GM12878 (cell line): ENCODE measurements around the gene FMNL2.

Experiments used
- BHLHE40 ChIP-seq, 2 experiments: fragments of 450-650 bp in 1 of 2; IDR thresholded peaks; 2 replicates each; pipeline ENCODE4 v1.6.1; 2011 to 2017; ENCODE audit warnings: low read depth in 2 of 2, borderline replicate concordance in 1 of 2, improper control_type of control experiment in 1 of 2, low read length in 1 of 2, mild to moderate bottlenecking in 1 of 2
- BMI1 ChIP-seq: fragments of 450-650 bp; IDR thresholded peaks from 2 replicates; pipeline ENCODE4 v1.6.1; 2016; ENCODE audit warnings: mild to moderate bottlenecking, moderate library complexity, borderline replicate concordance
- FOXM1 ChIP-seq: IDR thresholded peaks from 2 replicates; pipeline ENCODE4 v1.6.1; 2012; ENCODE audit warnings: low read depth, mild to moderate bottlenecking, inconsistent platforms, low read length, moderate library complexity
- GABPA ChIP-seq: IDR thresholded peaks from 2 replicates; pipeline ENCODE4 v1.6.1; 2014; ENCODE audit warnings: antibody characterized with exemption, low read depth, mild to moderate bottlenecking, inconsistent platforms
- IKZF1 ChIP-seq: fragments of 450-650 bp; conservative IDR thresholded peaks from 2 replicates; pipeline ENCODE4 v1.6.1; 2017; ENCODE audit warnings: antibody characterized with exemption, mild to moderate bottlenecking
- JUNB ChIP-seq: IDR thresholded peaks from 2 replicates; pipeline ENCODE4 v1.6.1; 2016; ENCODE audit warnings: antibody characterized with exemption, mild to moderate bottlenecking
- KDM1A ChIP-seq: fragments of 200-600 bp; sonication (generic); IDR thresholded peaks from 2 replicates; pipeline ENCODE4 v1.6.1; 2016; ENCODE audit warnings: borderline replicate concordance
- RFX5 ChIP-seq: IDR thresholded peaks from 2 replicates; pipeline ENCODE4 v1.6.1; 2011; ENCODE audit warnings: low read depth, low read length, improper control_type of control experiment
- SP1 ChIP-seq: IDR thresholded peaks from one replicate; pipeline ENCODE4 v1.6.1; 2011; ENCODE audit warnings: low read depth, low read length
- SPI1 ChIP-seq: IDR thresholded peaks from 2 replicates; pipeline ENCODE4 v1.6.1; 2011; ENCODE audit warnings: low read depth, mild to moderate bottlenecking, low read length, moderate library complexity, borderline replicate concordance; ENCODE audit not compliant: insufficient read depth
- TAF1 ChIP-seq: IDR thresholded peaks from 2 replicates; pipeline ENCODE4 v1.6.1; 2011; ENCODE audit warnings: mild to moderate bottlenecking, low read depth, low read length, borderline replicate concordance
- ZNF274 ChIP-seq: IDR thresholded peaks from one replicate; pipeline ENCODE4 v1.8.0; 2011; ENCODE audit not compliant: insufficient read length, insufficient read depth
- TF ChIP-seq, protein P1 (sequence below): IDR thresholded peaks from 2 replicates; pipeline ENCODE4 v1.6.1; 2012; ENCODE audit warnings: low read depth, low read length, improper control_type of control experiment
- TF ChIP-seq, protein P2 (sequence below), 3 experiments: IDR thresholded peaks in 2 of 3; conservative IDR thresholded peaks in 1 of 3; 2 replicates each; pipeline ENCODE4 v1.5.1; 2011; ENCODE audit warnings: low read depth in 3 of 3, low read length in 3 of 3, mild to moderate bottlenecking in 3 of 3, control low read depth in 2 of 3, moderate library complexity in 2 of 3, inconsistent platforms in 1 of 3, mixed read lengths in 1 of 3; ENCODE audit not compliant: control insufficient read depth in 2 of 3, insufficient read depth in 1 of 3; ENCODE audit errors: extremely low read depth in 1 of 3

GRCh38 chr2:152587187-152587947 lies 252.4 kb downstream of the FMNL2 start:
- no peak for TF ChIP-seq IKZF1
- TF ChIP-seq TAF1: no peak
- no peak for TF ChIP-seq JUNB
- no peak for TF ChIP-seq BHLHE40 (IDR thresholded peaks at IDR 0.05; ENCODE audit: borderline replicate concordance in 1 of 2, low read depth in 2 of 2, low read length in 1 of 2)
- no peak for TF ChIP-seq SPI1
- no peak for TF ChIP-seq BMI1
- no peak for TF ChIP-seq KDM1A
- no peak for TF ChIP-seq ZNF274
- TF ChIP-seq FOXM1: no peak
- TF ChIP-seq GABPA: no peak
- TF ChIP-seq RFX5: no peak
- no peak for TF ChIP-seq SP1
- TF ChIP-seq, protein P1, sequence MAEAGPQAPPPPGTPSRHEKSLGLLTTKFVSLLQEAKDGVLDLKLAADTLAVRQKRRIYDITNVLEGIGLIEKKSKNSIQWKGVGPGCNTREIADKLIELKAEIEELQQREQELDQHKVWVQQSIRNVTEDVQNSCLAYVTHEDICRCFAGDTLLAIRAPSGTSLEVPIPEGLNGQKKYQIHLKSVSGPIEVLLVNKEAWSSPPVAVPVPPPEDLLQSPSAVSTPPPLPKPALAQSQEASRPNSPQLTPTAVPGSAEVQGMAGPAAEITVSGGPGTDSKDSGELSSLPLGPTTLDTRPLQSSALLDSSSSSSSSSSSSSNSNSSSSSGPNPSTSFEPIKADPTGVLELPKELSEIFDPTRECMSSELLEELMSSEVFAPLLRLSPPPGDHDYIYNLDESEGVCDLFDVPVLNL: no peak
- TF ChIP-seq, protein P2, sequence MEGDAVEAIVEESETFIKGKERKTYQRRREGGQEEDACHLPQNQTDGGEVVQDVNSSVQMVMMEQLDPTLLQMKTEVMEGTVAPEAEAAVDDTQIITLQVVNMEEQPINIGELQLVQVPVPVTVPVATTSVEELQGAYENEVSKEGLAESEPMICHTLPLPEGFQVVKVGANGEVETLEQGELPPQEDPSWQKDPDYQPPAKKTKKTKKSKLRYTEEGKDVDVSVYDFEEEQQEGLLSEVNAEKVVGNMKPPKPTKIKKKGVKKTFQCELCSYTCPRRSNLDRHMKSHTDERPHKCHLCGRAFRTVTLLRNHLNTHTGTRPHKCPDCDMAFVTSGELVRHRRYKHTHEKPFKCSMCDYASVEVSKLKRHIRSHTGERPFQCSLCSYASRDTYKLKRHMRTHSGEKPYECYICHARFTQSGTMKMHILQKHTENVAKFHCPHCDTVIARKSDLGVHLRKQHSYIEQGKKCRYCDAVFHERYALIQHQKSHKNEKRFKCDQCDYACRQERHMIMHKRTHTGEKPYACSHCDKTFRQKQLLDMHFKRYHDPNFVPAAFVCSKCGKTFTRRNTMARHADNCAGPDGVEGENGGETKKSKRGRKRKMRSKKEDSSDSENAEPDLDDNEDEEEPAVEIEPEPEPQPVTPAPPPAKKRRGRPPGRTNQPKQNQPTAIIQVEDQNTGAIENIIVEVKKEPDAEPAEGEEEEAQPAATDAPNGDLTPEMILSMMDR (IDR thresholded peaks at IDR 0.05 in 2 of 3, conservative IDR thresholded peaks at IDR 0.05 in 1 of 3; ENCODE audit: control insufficient read depth in 2 of 3, extremely low read depth in 1 of 3, insufficient read depth in 1 of 3, low read depth in 3 of 3, low read length in 3 of 3): no peak
